GM18507 (cell line): Measurements from ENCODE around the gene ATOH1.

ENCODE experiments used
- DNase-seq: peaks from one replicate; pipeline ENCODE4 v3.0.0; 2011; ENCODE audit warnings: low read depth; ENCODE audit not compliant: insufficient read length; ENCODE audit errors: extremely low spot score
- FAIRE-seq: peaks from 2 replicates; lab custom pipeline; 2011; peaks lifted over from hg19 to GRCh38; lab: Jason Lieb, UNC

The ATOH1 gene

GRCh38 chr4:93831716-93832496 is 3.4 kb downstream of the ATOH1 start:
- FAIRE-seq (no peak), DNase-seq (no peak)

GRCh38 chr4:93834249-93835066 is 5.9 kb downstream of the ATOH1 start:
- no peak for FAIRE-seq
- no peak for DNase-seq

- no peak for DNase-seq
- no peak for FAIRE-seq
Observed at GRCh38 chr4:93835929-93836328, 7.4 kb downstream of the ATOH1 start.

GRCh38 chr4:93839704-93840103 is 11.2 kb downstream of the ATOH1 start:
- no peak for FAIRE-seq
- no peak for DNase-seq

- FAIRE-seq (peak; percentile 69), DNase-seq (no peak)
Observed at GRCh38 chr4:93841803-93842345, 13.3 kb downstream of the ATOH1 start.

- FAIRE-seq (peak; percentile 73), DNase-seq (no peak)
Observed at GRCh38 chr4:93842601-93843252, 14.2 kb downstream of the ATOH1 start.

- no peak for FAIRE-seq
- DNase-seq = no peak
Observed at GRCh38 chr4:93843772-93844171, 15.2 kb downstream of the ATOH1 start.

GRCh38 chr4:93852680-93853079 is 24.1 kb downstream of the ATOH1 start:
- no peak for DNase-seq
- FAIRE-seq = no peak

- DNase-seq (no peak), FAIRE-seq (no peak)
Observed at GRCh38 chr4:93855926-93856325, 27.4 kb downstream of the ATOH1 start.

- DNase-seq (no peak), FAIRE-seq (peak; percentile 18)
Observed at GRCh38 chr4:93865650-93866049, 37.1 kb downstream of the ATOH1 start.

- FAIRE-seq (no peak), DNase-seq (no peak)
Observed at GRCh38 chr4:93867416-93868001, 39.0 kb downstream of the ATOH1 start.

GRCh38 chr4:93870876-93871458 is 42.4 kb downstream of the ATOH1 start:
- no peak for DNase-seq
- FAIRE-seq = no peak

- FAIRE-seq (no peak), DNase-seq (no peak)
Observed at GRCh38 chr4:93876754-93877153, 48.2 kb downstream of the ATOH1 start.

- DNase-seq (no peak), FAIRE-seq (no peak)
Observed at GRCh38 chr4:93878566-93878965, 50.0 kb downstream of the ATOH1 start.

- no peak for DNase-seq
- no peak for FAIRE-seq
Observed at GRCh38 chr4:93879919-93880318, 51.4 kb downstream of the ATOH1 start.
